Frontal cortex (tissue), 4 donors: ENCODE measurements around the gene FBXO41. TPM values are rescaled to one million over a fixed set of nuclear protein-coding genes. Genes with fewer than 3 reads are reported as not detected.

Source experiments
- DNase-seq, 2 donors: peaks; one replicate each; pipeline ENCODE4 v3.0.0; 2012; ENCODE audit warnings: low spot score in 2 of 2
- FAIRE-seq: peaks from 2 replicates; lab custom pipeline; 2012; peaks lifted over from hg19 to GRCh38; lab: Jason Lieb, UNC
- total RNA-seq: library from RNA; depleted of rRNA; stranded (reverse); fragments of >200 nt; gene quantifications from one replicate; pipeline ENCODE4 v1.2.3, GENCODE V29; 2014
- donor health status: control.
- donor health status: control.
- donor health status: control.

Gene FBXO41, protein sequence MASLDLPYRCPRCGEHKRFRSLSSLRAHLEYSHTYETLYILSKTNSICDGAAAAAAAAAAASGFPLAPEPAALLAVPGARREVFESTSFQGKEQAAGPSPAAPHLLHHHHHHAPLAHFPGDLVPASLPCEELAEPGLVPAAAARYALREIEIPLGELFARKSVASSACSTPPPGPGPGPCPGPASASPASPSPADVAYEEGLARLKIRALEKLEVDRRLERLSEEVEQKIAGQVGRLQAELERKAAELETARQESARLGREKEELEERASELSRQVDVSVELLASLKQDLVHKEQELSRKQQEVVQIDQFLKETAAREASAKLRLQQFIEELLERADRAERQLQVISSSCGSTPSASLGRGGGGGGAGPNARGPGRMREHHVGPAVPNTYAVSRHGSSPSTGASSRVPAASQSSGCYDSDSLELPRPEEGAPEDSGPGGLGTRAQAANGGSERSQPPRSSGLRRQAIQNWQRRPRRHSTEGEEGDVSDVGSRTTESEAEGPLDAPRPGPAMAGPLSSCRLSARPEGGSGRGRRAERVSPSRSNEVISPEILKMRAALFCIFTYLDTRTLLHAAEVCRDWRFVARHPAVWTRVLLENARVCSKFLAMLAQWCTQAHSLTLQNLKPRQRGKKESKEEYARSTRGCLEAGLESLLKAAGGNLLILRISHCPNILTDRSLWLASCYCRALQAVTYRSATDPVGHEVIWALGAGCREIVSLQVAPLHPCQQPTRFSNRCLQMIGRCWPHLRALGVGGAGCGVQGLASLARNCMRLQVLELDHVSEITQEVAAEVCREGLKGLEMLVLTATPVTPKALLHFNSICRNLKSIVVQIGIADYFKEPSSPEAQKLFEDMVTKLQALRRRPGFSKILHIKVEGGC
- 20.0 TPM for total RNA-seq

- FAIRE-seq (no peak), DNase-seq (peak; percentile 29 to 61)
These were observed at the start of gene FBXO41 for GRCh38 chr2:73284296-73285158. FBXO41 (minus strand) TSS chr2:73284478; CDS start chr2:73269630, 14,848 bp downstream.

DNA sequence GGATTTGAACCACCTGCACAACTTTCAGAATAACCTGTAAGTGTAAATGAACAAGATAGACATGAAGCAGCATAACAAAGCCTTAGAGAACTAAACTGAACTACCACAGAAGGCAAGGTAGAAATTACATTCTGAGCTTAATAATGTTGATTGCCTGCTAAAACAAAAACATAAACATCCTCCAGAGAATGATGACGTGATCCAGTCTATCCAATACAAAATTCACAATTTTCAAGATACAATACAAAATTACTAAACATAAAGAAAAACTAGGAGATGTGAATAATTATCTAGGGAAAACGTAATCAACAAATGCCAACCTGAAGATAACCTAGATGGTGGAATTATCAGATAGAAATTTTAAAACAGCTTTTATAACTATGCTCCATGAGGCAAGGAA, 49.8 kb upstream of the FBXO41 start:
- FAIRE-seq (no peak), DNase-seq (no peak)

- no peak for DNase-seq
- no peak for FAIRE-seq
These were observed 49.3 kb upstream of the FBXO41 start for GRCh38 chr2:73333564-73333963.

- DNase-seq (no peak), FAIRE-seq (no peak)
These were observed 39.9 kb upstream of the FBXO41 start for GRCh38 chr2:73324126-73324725.

GRCh38 chr2:73323551-73323950, 39.3 kb upstream of the FBXO41 start:
- DNase-seq = no peak
- FAIRE-seq = no peak

GRCh38 chr2:73314441-73314840, 30.2 kb upstream of the FBXO41 start:
- DNase-seq = no peak
- no peak for FAIRE-seq

- FAIRE-seq = no peak
- DNase-seq = no peak
These were observed 23.4 kb upstream of the FBXO41 start for GRCh38 chr2:73307720-73308119.

DNA sequence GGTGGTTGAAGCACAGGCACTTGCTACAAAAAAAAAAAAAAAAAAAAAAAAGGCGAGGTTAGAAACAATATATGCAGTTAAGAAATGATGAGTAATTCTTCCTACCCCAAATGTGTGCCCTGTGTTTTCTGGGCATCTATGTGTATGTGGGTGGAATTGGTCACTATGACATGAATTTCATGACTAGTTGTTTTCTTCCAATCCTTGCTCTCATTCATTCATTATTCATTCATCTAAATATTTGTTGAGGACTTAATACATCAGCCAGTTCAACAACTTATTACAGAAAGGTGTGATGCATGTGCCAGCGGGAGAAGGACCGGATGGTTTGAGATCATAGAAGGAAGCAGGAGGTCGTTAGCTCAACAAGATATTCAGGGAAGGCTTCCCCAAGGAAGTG, 17.4 kb upstream of the FBXO41 start:
- DNase-seq (no peak), FAIRE-seq (no peak)

GRCh38 chr2:73300926-73301325, 16.6 kb upstream of the FBXO41 start:
- DNase-seq = no peak

GRCh38 chr2:73297586-73297985, 13.3 kb upstream of the FBXO41 start:
- no peak for DNase-seq
- FAIRE-seq = no peak

More at GRCh38 chr2:73300926-73301325, 16.6 kb upstream of the FBXO41 start:
- no peak for FAIRE-seq

- DNase-seq = no peak
- FAIRE-seq = no peak
These were observed 12.9 kb upstream of the FBXO41 start for GRCh38 chr2:73297151-73297559.

GRCh38 chr2:73295751-73296400, 11.6 kb upstream of the FBXO41 start:
- DNase-seq (no peak), FAIRE-seq (no peak)

GRCh38 chr2:73294239-73294638, 10.0 kb upstream of the FBXO41 start:
- DNase-seq (no peak), FAIRE-seq (no peak)

- no peak for FAIRE-seq
- peak; percentile 80 to 87 for DNase-seq
These were observed 9.4 kb upstream of the FBXO41 start, which contains the start of gene EGR4 for GRCh38 chr2:73293534-73294171. EGR4 (minus strand) TSS chr2:73293548; CDS start chr2:73293317, 231 bp downstream.

DNA sequence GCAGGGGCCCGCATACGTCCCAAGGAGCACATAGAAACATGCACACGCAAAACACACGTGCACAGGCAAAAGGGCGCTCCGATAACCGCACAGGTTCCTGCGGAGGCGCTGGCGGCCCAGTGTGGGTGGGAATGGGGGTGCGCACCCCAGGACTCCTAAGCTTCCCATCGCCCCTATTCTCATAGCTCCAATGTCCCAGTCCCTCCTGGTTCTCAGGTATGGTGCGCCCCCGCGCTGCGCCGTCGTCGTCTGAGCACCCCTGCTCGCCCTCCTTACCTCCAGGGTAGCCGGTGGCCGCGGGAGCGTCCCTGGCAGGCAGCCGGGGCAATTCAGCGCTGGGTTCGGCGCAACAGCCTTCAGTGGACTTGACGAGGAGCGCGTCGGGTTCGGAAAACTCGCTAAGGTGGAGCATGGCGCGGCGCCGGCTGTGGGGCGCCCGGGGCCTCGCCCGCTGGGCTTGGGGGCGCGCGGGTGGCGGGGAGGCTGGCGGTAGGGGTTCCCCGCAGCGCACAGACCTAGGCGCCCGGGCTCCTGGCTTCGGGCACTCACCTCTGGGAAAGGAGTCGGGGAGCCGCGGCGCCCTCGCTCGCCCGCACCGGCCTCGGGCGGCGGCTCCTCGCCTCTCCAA, 8.7 kb upstream of the FBXO41 start:
- no peak for FAIRE-seq
- DNase-seq = no peak

DNA sequence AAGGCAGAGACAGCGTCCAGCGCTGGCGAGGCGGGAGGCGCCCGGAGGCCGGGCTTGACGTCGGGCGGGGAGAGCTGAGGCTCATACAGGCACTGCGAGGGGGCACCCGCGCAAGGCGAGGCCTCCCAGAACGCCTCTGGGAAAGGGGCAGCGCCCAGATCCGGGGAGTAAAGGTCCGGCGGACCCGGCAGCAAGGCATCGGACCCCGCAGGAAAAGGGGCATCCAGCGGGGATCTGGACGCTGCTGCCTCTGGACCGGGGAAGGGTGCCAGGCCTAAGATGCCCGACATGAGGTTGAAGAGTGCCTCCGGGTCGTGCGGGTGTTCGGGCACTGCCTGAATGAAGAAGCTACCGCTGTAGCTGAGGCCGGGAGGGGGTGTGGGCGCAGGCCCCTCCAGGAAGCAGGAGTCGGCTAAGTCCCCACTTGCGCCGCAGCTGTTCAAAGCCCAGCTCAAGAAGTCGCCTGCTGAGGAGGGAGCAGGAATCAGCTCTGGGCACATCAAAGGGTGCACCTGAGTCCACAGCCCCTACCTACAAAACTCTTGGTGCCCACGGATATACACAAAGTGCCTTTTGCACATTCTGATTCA, 8.1 kb upstream of the FBXO41 start:
- no peak for DNase-seq
- FAIRE-seq = no peak

DNA sequence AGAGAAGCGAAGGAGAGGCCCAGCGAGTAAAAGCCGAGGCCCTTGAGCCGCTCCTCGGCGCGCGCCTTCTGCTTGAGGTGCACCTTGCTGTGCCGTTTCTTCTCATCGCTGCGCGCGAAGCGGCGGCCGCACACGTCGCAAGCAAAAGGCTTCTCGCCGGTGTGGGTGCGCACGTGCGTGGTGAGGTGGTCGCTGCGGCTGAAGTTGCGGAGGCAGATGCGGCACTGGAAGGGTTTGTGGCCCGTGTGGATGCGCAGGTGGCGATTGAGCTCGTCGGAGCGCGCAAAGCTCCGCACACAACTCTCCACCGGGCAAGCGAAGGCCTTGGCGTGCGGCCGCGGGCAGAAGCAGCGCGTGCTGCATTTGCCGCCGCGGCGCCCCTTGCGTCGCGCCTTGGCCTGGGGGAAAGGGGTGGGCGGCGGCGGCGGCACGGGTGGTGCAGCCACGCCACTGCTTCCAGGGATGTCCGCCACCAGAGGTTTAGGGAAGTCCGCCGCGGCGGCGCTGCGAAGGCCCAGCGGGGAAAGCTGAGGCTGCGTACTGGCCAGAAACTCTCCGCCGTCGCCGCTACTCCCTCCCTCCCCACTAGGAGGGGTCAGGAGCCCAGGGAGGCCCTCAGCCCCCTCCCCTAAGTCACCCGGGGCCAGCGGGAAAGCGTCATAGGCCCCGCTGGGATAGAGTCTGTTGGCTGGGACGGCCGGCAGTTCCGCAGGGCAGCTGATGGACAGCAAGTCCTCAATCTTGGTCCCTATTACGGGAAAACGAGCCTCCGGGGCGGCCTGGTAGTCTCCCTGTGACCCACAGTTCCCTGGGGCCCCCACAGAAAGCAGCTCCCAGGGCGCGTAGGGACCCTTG, 7.4 kb upstream of the FBXO41 start:
- FAIRE-seq (no peak), DNase-seq (no peak)
